Measurements from ENCODE around the gene TXNRD2.

TXNRD2 gene

DNA sequence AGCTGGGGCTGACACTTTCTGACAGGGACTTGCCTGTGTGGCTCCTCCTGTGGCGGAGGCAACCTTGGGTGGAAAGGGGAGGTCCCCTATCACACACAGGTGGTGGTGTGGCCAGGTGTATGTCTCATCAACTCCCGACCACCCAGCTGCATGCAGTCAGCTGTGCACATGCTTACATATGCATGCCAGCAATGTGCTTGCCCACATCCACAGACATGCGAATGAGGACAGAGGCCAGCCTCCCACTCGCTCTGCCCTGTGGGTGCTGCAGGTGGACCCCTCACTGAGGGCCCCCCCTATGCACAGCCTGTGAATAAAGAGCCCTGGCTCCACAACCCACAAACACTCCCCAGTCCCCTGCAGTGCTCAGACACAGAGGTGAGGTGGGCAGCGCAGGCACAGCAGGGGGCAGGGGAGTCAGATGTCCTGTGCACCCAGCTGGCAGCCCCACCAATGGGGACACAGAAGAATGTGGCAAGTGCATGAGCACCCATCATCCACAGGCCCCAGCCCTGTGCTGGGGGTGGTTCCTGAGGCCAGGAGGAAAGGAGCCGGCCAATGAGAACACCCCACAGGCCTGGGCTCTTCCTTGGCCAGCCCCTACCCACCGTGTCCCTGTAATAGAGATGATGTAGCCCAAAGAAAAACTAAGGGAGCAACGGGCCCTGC lies 96.4 kb downstream of the TXNRD2 start:
- TF ChIP-seq POLR2AphosphoS5 (IDR thresholded peaks at IDR 0.05; ENCODE audit: low read depth, low read length) (no peak), FOXP2 (optimal IDR thresholded peaks at IDR 0.05; ENCODE audit: borderline replicate concordance, extremely low read depth, extremely low read length, insufficient read depth) (no peak)

DNA sequence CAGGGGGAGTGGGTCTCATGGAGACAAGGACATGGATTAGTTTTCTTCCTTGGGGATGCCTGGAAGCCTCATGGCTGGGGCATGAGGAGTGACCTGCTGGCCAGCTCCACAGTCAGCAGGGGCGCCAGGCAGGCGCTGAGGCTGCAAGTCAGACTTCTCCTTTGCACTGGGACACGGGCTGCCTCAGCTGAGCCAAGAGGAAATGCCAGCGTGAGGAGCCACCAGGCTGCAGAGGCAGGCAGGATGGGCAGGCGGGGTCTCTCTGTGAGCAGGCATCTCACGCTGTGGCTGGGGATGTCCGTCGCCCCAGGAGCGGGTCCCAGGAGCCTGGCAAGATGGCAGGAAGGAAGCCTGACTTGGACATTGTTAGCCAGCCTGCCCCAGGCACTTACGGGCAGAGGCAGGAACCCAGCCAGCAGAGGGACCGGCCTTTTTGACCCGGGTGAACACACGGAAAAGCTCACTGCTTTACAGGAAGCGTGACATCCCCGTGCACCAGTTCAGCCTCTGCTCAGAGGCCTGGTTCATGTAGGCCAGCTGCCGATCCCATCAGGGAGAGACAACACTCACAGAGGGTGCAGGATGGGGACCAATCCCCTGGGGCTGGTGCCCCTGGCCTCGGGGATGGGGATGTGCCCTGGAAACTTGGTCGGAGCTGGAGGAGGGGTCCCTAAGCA lies 97.1 kb downstream of the TXNRD2 start:
- TF ChIP-seq, protein P1, sequence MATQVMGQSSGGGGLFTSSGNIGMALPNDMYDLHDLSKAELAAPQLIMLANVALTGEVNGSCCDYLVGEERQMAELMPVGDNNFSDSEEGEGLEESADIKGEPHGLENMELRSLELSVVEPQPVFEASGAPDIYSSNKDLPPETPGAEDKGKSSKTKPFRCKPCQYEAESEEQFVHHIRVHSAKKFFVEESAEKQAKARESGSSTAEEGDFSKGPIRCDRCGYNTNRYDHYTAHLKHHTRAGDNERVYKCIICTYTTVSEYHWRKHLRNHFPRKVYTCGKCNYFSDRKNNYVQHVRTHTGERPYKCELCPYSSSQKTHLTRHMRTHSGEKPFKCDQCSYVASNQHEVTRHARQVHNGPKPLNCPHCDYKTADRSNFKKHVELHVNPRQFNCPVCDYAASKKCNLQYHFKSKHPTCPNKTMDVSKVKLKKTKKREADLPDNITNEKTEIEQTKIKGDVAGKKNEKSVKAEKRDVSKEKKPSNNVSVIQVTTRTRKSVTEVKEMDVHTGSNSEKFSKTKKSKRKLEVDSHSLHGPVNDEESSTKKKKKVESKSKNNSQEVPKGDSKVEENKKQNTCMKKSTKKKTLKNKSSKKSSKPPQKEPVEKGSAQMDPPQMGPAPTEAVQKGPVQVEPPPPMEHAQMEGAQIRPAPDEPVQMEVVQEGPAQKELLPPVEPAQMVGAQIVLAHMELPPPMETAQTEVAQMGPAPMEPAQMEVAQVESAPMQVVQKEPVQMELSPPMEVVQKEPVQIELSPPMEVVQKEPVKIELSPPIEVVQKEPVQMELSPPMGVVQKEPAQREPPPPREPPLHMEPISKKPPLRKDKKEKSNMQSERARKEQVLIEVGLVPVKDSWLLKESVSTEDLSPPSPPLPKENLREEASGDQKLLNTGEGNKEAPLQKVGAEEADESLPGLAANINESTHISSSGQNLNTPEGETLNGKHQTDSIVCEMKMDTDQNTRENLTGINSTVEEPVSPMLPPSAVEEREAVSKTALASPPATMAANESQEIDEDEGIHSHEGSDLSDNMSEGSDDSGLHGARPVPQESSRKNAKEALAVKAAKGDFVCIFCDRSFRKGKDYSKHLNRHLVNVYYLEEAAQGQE (IDR thresholded peaks at IDR 0.05; ENCODE audit: insufficient read depth in 1 of 2, low read depth in 2 of 2, low read length in 2 of 2), result no peak
- TF ChIP-seq TAF1 (IDR thresholded peaks at IDR 0.05; ENCODE audit: borderline replicate concordance, insufficient read depth, low read length) (no peak), POLR2AphosphoS5 (IDR thresholded peaks at IDR 0.05; ENCODE audit: low read depth, low read length) (no peak), SIN3A (IDR thresholded peaks at IDR 0.05; ENCODE audit: borderline replicate concordance, insufficient read depth, low read length) (no peak), FOXP2 (optimal IDR thresholded peaks at IDR 0.05; ENCODE audit: borderline replicate concordance, extremely low read depth, extremely low read length, insufficient read depth) (no peak)

GRCh38 chr22:19843857-19844376 lies 97.7 kb downstream of the TXNRD2 start:
- TF ChIP-seq, protein P1 (IDR thresholded peaks at IDR 0.05; ENCODE audit: insufficient read depth in 1 of 2, low read depth in 2 of 2, low read length in 2 of 2), result no peak
- TF ChIP-seq SIN3A (IDR thresholded peaks at IDR 0.05; ENCODE audit: borderline replicate concordance, insufficient read depth, low read length) (no peak), POLR2AphosphoS5 (IDR thresholded peaks at IDR 0.05; ENCODE audit: low read depth, low read length) (no peak), FOXP2 (optimal IDR thresholded peaks at IDR 0.05; ENCODE audit: borderline replicate concordance, extremely low read depth, extremely low read length, insufficient read depth) (no peak), TAF1 (IDR thresholded peaks at IDR 0.05; ENCODE audit: borderline replicate concordance, insufficient read depth, low read length) (no peak)

DNA sequence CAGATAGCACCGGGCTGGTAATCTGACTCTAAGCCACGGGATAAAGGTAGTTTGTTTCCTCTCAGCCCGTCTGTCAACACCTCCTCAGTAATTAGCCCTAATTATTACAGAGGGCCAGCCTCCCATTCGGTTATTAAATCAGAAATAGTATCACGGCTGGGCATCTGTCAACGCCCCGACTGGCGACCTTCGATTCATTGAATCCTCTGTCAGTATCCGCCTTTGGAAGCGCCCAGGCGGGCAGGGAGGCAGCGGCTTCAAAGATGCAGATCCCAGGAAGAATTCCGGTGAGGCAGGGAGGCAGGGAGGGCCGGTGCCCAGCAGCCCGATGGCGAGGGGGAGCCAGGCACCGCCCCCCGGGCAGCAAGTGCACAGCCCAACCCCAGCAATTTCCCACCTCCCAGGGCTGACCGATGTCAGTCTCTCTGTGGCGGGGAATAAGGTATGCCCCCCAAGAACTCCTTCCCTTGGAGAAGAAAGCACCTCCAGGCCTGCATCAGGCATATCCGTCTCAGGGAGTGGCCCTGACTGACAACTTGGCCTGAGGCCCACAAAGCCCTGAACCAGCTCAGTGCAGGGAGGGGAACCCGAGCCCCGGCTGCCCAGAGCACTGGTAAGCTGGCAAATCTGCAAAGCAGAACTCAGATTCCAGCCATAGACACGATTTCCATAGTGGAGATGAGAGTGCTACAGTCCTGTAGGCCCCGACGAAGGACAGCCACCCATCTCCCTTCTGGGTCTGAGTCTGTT lies 98.3 kb downstream of the TXNRD2 start:
- TF ChIP-seq TAF1 (IDR thresholded peaks at IDR 0.05; ENCODE audit: borderline replicate concordance, insufficient read depth, low read length) (no peak), FOXP2 (optimal IDR thresholded peaks at IDR 0.05; ENCODE audit: borderline replicate concordance, extremely low read depth, extremely low read length, insufficient read depth) (no peak), SIN3A (IDR thresholded peaks at IDR 0.05; ENCODE audit: borderline replicate concordance, insufficient read depth, low read length) (no peak), POLR2AphosphoS5 (IDR thresholded peaks at IDR 0.05; ENCODE audit: low read depth, low read length) (no peak)
- TF ChIP-seq, protein P1 (IDR thresholded peaks at IDR 0.05; ENCODE audit: insufficient read depth in 1 of 2, low read depth in 2 of 2, low read length in 2 of 2), result no peak

GRCh38 chr22:19842393-19843106 lies 99.1 kb downstream of the TXNRD2 start:
- TF ChIP-seq FOXP2 (optimal IDR thresholded peaks at IDR 0.05; ENCODE audit: borderline replicate concordance, extremely low read depth, extremely low read length, insufficient read depth) (no peak), SIN3A (IDR thresholded peaks at IDR 0.05; ENCODE audit: borderline replicate concordance, insufficient read depth, low read length) (no peak), POLR2AphosphoS5 (IDR thresholded peaks at IDR 0.05; ENCODE audit: low read depth, low read length) (no peak), TAF1 (IDR thresholded peaks at IDR 0.05; ENCODE audit: borderline replicate concordance, insufficient read depth, low read length) (no peak)
- TF ChIP-seq, protein P1 (IDR thresholded peaks at IDR 0.05; ENCODE audit: insufficient read depth in 1 of 2, low read depth in 2 of 2, low read length in 2 of 2), result no peak
